Panc1 (cell line): ENCODE measurements around the gene TMEM167A. TPM values are rescaled to one million over a fixed set of nuclear protein-coding genes. Genes with fewer than 3 reads are reported as not detected.

Experiments
- ATAC-seq: fragments of 200-7000 bp; cut with Tn5 transposase; 2 replicates; pipeline ENCODE4 v1.9.1; 2020; ENCODE audit warnings: mild to moderate bottlenecking, moderate library complexity
- BruUV-seq: library from RNA; stranded (reverse); fragments of 400-500 nt; replicated peaks from 2 replicates; lab custom pipeline; 2021; lab: Mats Ljungman, UMichigan
- CTCF ChIA-PET: fragments of 300-600 bp; sonication (Branson Sonifier 250); formaldehyde crosslinking; loops from one replicate; lab custom pipeline; 2022; ENCODE audit warnings: antibody characterized with exemption; lab: Charles Lee
- POLR2A ChIA-PET: fragments of 300-600 bp; sonication (Branson Sonifier 250); formaldehyde crosslinking; loops from one replicate; lab custom pipeline; 2022; ENCODE audit warnings: antibody characterized with exemption; lab: Charles Lee
- DNase-seq: peaks from one replicate; pipeline ENCODE4 v3.0.0-alpha.2; 2010; ENCODE audit warnings: low read depth, low spot score
- H3K27ac ChIP-seq: 2 replicates; pipeline ENCODE4 v1.5.1; 2011; ENCODE audit warnings: mild to moderate bottlenecking, low read length, inconsistent platforms
- H3K27me3 ChIP-seq: fragments of 200-500 bp; sonication (Bioruptor generic); 2 replicates; pipeline ENCODE4 v1.6.0; 2014; ENCODE audit warnings: low read length, inconsistent platforms; ENCODE audit not compliant: control insufficient read depth, insufficient read depth
- H3K36me3 ChIP-seq: fragments of 200-500 bp; sonication (Bioruptor generic); 2 replicates; pipeline ENCODE4 v1.5.1; 2014; ENCODE audit warnings: inconsistent platforms, mild to moderate bottlenecking, low read length, moderate library complexity; ENCODE audit not compliant: control insufficient read depth, insufficient read depth
- H3K4me1 ChIP-seq: 2 replicates; pipeline ENCODE4 v1.5.1; 2011; ENCODE audit warnings: inconsistent platforms, mild to moderate bottlenecking, low read length, moderate library complexity; ENCODE audit not compliant: control insufficient read depth, insufficient read depth
- H3K4me3 ChIP-seq, 2 experiments: 2 replicates each; pipeline ENCODE4 v1.5.1; 2011 to 2012; ENCODE audit warnings: low read depth in 2 of 2, low read length in 2 of 2, mild to moderate bottlenecking in 2 of 2, inconsistent platforms in 1 of 2, moderate library complexity in 1 of 2
- H3K9me3 ChIP-seq: fragments of 200-500 bp; sonication (Bioruptor generic); 2 replicates; pipeline ENCODE4 v1.5.1; 2014; ENCODE audit warnings: low read depth, mild to moderate bottlenecking, inconsistent platforms, low read length, moderate library complexity; ENCODE audit not compliant: control insufficient read depth, insufficient read depth
- CTCF ChIP-seq: fragments of 450-650 bp; IDR thresholded peaks from 2 replicates; pipeline ENCODE4 v1.5.1; 2017; ENCODE audit warnings: mild to moderate bottlenecking
- POLR2AphosphoS5 ChIP-seq: IDR thresholded peaks from 2 replicates; pipeline ENCODE4 v1.6.1; 2012; ENCODE audit warnings: mild to moderate bottlenecking, low read depth, low read length, moderate library complexity
- SIN3A ChIP-seq: IDR thresholded peaks from 2 replicates; pipeline ENCODE4 v1.6.1; 2012; ENCODE audit warnings: low read depth, mild to moderate bottlenecking, low read length, moderate library complexity, borderline replicate concordance; ENCODE audit not compliant: insufficient read depth
- TCF7L2 ChIP-seq: IDR thresholded peaks from 2 replicates; pipeline ENCODE4 v1.6.1; 2011; ENCODE audit warnings: mild to moderate bottlenecking, low read depth, low read length, inconsistent platforms
- in situ Hi-C: cut with HindIII; loops from 2 replicates; pipeline ENCODE4 v1.10.0; 2016; ENCODE audit warnings: low sequenced_read_pairs, low pct_unique_long_range_greater_than_20kb
- intact Hi-C: fragments of 100-400 bp; cut with micrococcal nuclease; formaldehyde crosslinking; loops from one replicate; pipeline ENCODE4 v1.10.0; 2022; ENCODE audit not compliant: unreplicated experiment
- total RNA-seq: library from RNA; stranded (reverse); gene quantifications from one replicate; pipeline ENCODE4 v1.2.1, GENCODE V29; 2021; ENCODE audit not compliant: unreplicated experiment
- TF ChIP-seq, protein P1 (sequence below), 2 experiments: IDR thresholded peaks; 2 replicates each; pipeline ENCODE4 v1.6.1; 2011 to 2012; ENCODE audit warnings: low read depth in 2 of 2, control low read depth in 1 of 2, low read length in 1 of 2, mild to moderate bottlenecking in 1 of 2, moderate library complexity in 1 of 2; ENCODE audit not compliant: insufficient read depth in 1 of 2

TMEM167A gene
- total RNA-seq, 1 experiment from 2014 or later = 117 TPM

DNA sequence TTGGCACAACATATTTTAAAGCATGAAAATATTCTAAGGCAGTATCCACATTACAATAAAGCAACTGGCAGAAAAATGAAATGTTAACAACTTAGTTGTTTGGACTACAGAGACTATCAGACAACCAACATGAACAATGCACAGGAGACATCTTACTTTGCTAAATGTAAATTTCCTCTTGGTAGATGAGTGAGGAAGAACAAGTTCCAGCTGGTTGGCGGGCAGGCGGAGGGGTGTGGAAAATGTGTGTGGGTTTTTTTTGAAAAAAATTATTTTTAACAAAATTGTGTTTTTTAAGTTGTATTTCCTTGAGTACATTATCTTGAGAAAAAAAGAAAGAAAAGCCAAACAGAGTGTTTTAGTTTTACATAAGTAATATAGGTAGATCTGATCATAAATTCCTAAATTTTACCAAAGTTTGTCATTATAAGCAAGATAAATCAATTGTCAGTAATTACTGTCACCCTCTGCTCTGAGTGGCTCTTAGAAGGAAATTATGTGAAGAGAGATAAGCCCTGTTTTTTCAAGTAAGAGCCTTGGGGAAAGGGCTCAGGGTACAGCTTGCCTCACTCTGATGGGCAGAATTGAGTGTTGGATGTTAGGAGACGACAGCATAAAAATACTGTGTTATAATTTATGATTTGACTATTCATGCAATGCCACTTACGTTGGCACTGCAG is 42.5 kb downstream of the TMEM167A start:
- no peak overlapping the region for H3K4me3 ChIP-seq
- no peaks in the 10 kb centered on the region for H3K27me3 ChIP-seq
- ChIA-PET CTCF (interaction anchor here (1.1 kb wide), 1 partner anchor 15 kb away, joined by 3 read pairs; no protein-coding TSS in a partner anchor), POLR2A (no interaction called here)
- intact Hi-C loops = no loop called here
- no peak for DNase-seq
- H3K9me3 ChIP-seq = no peaks in the 10 kb centered on the region
- in situ Hi-C loops = no loop called here
- TF ChIP-seq, protein P1, sequence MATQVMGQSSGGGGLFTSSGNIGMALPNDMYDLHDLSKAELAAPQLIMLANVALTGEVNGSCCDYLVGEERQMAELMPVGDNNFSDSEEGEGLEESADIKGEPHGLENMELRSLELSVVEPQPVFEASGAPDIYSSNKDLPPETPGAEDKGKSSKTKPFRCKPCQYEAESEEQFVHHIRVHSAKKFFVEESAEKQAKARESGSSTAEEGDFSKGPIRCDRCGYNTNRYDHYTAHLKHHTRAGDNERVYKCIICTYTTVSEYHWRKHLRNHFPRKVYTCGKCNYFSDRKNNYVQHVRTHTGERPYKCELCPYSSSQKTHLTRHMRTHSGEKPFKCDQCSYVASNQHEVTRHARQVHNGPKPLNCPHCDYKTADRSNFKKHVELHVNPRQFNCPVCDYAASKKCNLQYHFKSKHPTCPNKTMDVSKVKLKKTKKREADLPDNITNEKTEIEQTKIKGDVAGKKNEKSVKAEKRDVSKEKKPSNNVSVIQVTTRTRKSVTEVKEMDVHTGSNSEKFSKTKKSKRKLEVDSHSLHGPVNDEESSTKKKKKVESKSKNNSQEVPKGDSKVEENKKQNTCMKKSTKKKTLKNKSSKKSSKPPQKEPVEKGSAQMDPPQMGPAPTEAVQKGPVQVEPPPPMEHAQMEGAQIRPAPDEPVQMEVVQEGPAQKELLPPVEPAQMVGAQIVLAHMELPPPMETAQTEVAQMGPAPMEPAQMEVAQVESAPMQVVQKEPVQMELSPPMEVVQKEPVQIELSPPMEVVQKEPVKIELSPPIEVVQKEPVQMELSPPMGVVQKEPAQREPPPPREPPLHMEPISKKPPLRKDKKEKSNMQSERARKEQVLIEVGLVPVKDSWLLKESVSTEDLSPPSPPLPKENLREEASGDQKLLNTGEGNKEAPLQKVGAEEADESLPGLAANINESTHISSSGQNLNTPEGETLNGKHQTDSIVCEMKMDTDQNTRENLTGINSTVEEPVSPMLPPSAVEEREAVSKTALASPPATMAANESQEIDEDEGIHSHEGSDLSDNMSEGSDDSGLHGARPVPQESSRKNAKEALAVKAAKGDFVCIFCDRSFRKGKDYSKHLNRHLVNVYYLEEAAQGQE (IDR thresholded peaks at IDR 0.05; ENCODE audit: insufficient read depth in 1 of 2, low read depth in 2 of 2, low read length in 1 of 2) = no peak
- TF ChIP-seq SIN3A (no peak), CTCF (no peak), TCF7L2 (no peak), POLR2AphosphoS5 (no peak)
- ATAC-seq = no peak
- no peak overlapping the region for H3K27ac ChIP-seq
- H3K36me3 ChIP-seq = no peaks in the 10 kb centered on the region
- BruUV-seq = no TSS peak
- H3K4me1 ChIP-seq = no peaks in the 10 kb centered on the region

DNA sequence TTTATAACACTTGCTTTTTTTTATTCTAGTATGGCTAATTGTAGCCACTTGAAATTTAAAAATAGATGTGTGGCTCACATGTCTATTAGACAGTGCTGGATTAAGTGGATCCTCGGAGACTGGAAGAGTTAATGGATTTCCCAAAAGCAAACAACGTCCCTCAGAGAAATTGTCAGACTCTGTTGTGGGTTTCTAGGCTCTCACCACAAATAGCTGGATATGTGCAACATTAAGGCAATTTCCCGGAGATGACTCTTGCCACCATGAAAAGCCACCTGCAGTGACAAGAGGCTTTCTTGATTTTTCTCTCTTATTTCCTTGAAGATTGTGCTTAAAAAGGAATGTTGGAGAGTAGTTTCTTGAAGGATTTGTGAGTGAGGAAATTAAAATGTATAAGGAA is 43.2 kb downstream of the TMEM167A start:
- Histone ChIP-seq H3K4me3 (no peak overlapping the region), H3K36me3 (no peaks in the 10 kb centered on the region), H3K9me3 (no peaks in the 10 kb centered on the region), H3K27me3 (no peaks in the 10 kb centered on the region), H3K4me1 (no peaks in the 10 kb centered on the region), H3K27ac (no peak overlapping the region)
- TF ChIP-seq, protein P1 (IDR thresholded peaks at IDR 0.05; ENCODE audit: insufficient read depth in 1 of 2, low read depth in 2 of 2, low read length in 1 of 2) = no peak
- TF ChIP-seq SIN3A (no peak), CTCF (no peak), POLR2AphosphoS5 (no peak), TCF7L2 (no peak)
- BruUV-seq = no TSS peak
- intact Hi-C loops = no loop called here
- in situ Hi-C loops = no loop called here
- ChIA-PET POLR2A (no interaction called here), CTCF (no interaction called here)
- ATAC-seq (no peak), DNase-seq (no peak)
